IMR-90 (cell line): ENCODE data around the gene NTSR1. TPM values are rescaled to one million over a fixed set of nuclear protein-coding genes. Genes with fewer than 3 reads are reported as not detected.

Experiments used
- ATAC-seq: fragments of 200-7000 bp; cut with Tn5 transposase; 2 replicates; pipeline ENCODE4 v1.9.1; 2020; ENCODE audit warnings: low read depth, mild to moderate bottlenecking, moderate library complexity
- BruUV-seq: library from RNA; stranded (reverse); fragments of 400-500 nt; replicated peaks from 2 replicates; lab custom pipeline; 2021; lab: Mats Ljungman, UMichigan
- CTCF ChIA-PET: fragments of 300-600 bp; formaldehyde crosslinking; extraction: SDS; loops from one replicate; lab custom pipeline; 2021; ENCODE audit warnings: antibody characterized with exemption; lab: Yijun Ruan, JAX
- POLR2A ChIA-PET: fragments of 300-600 bp; sonication (Branson Sonifier 250); formaldehyde crosslinking; loops from one replicate; lab custom pipeline; 2022; ENCODE audit warnings: antibody characterized with exemption; ENCODE audit not compliant: unreplicated experiment; lab: Charles Lee
- DNase-seq: peaks from one replicate; pipeline ENCODE4 v3.0.0; 2013
- H2AFZ ChIP-seq: replicated peaks from 2 replicates; pipeline ENCODE3; 2013; ENCODE audit warnings: low read length, mild to moderate bottlenecking; ENCODE audit not compliant: poor library complexity
- H2AK5ac ChIP-seq: 2 replicates; pipeline ENCODE4 v1.6.1; 2013; ENCODE audit warnings: low read depth, low read length, inconsistent platforms
- H2AK9ac ChIP-seq: replicated peaks from 2 replicates; pipeline ENCODE3; 2013; ENCODE audit warnings: mild to moderate bottlenecking, low read depth, low read length, moderate library complexity; ENCODE audit not compliant: poor library complexity
- H2BK120ac ChIP-seq: 2 replicates; pipeline ENCODE4 v1.6.1; 2013; ENCODE audit warnings: low read depth, low read length, inconsistent platforms
- H2BK15ac ChIP-seq: 3 replicates; pipeline ENCODE4 v1.6.1; 2013; ENCODE audit warnings: low read depth, low read length, inconsistent platforms
- H2BK20ac ChIP-seq: 2 replicates; pipeline ENCODE4 v1.6.1; 2013; ENCODE audit warnings: low read depth, mild to moderate bottlenecking, inconsistent platforms, low read length, moderate library complexity
- H2BK5ac ChIP-seq: 2 replicates; pipeline ENCODE4 v1.6.1; 2013; ENCODE audit warnings: mild to moderate bottlenecking, low read depth, low read length, inconsistent platforms; ENCODE audit not compliant: poor library complexity, severe bottlenecking
- H3K14ac ChIP-seq: replicated peaks from 2 replicates; pipeline ENCODE4 v1.6.1; 2013; ENCODE audit warnings: low read depth, low read length, inconsistent platforms
- H3K18ac ChIP-seq: 2 replicates; pipeline ENCODE4 v1.6.1; 2013; ENCODE audit warnings: low read depth, low read length, control low read depth
- H3K23ac ChIP-seq: 2 replicates; pipeline ENCODE4 v1.6.1; 2013; ENCODE audit warnings: low read depth, low read length, inconsistent platforms
- H3K27ac ChIP-seq: 2 replicates; pipeline ENCODE4 v1.5.1; 2013; ENCODE audit warnings: mild to moderate bottlenecking, control low read depth, low read length; ENCODE audit not compliant: insufficient read depth
- H3K27me3 ChIP-seq: 2 replicates; pipeline ENCODE4 v1.6.1; 2013; ENCODE audit warnings: low read length; ENCODE audit not compliant: control insufficient read depth, insufficient read depth
- H3K36me3 ChIP-seq: 2 replicates; pipeline ENCODE4 v1.6.1; 2013; ENCODE audit warnings: low read length, mixed read lengths; ENCODE audit not compliant: control insufficient read depth, insufficient read depth
- H3K4ac ChIP-seq: 2 replicates; pipeline ENCODE4 v1.6.1; 2013; ENCODE audit warnings: low read depth, low read length, inconsistent platforms
- H3K4me1 ChIP-seq: 2 replicates; pipeline ENCODE4 v1.6.1; 2013; ENCODE audit warnings: low read length, mixed read lengths; ENCODE audit not compliant: control insufficient read depth, insufficient read depth
- H3K4me2 ChIP-seq: 2 replicates; pipeline ENCODE4 v1.6.1; 2013; ENCODE audit warnings: low read depth, mild to moderate bottlenecking, control low read depth, low read length, moderate library complexity
- H3K4me3 ChIP-seq: 2 replicates; pipeline ENCODE4 v1.5.1; 2013; ENCODE audit warnings: low read depth, mild to moderate bottlenecking, control low read depth, low read length, moderate library complexity; ENCODE audit not compliant: insufficient read depth
- H3K56ac ChIP-seq: 2 replicates; pipeline ENCODE4 v1.6.1; 2013; ENCODE audit warnings: low read length, inconsistent platforms; ENCODE audit not compliant: insufficient read depth; ENCODE audit errors: extremely low read depth
- H3K79me1 ChIP-seq, 2 experiments: 2 replicates each; pipeline ENCODE4 v1.6.1; 2013; ENCODE audit warnings: low read length in 2 of 2, inconsistent platforms in 1 of 2, low read depth in 1 of 2
- H3K9ac ChIP-seq: 2 replicates; pipeline ENCODE4 v1.6.1; 2013; ENCODE audit warnings: low read depth, low read length, control low read depth
- H3K9me1 ChIP-seq: 2 replicates; pipeline ENCODE4 v1.6.1; 2013; ENCODE audit warnings: low read length, inconsistent platforms; ENCODE audit not compliant: insufficient read depth
- H3K9me3 ChIP-seq: 2 replicates; pipeline ENCODE4 v1.6.1; 2013; ENCODE audit warnings: low read length; ENCODE audit not compliant: control insufficient read depth, insufficient read depth
- H4K20me1 ChIP-seq: 2 replicates; pipeline ENCODE4 v1.6.1; 2013; ENCODE audit warnings: low read length, inconsistent platforms; ENCODE audit not compliant: insufficient read depth
- H4K5ac ChIP-seq: 2 replicates; pipeline ENCODE4 v1.6.1; 2013; ENCODE audit warnings: mild to moderate bottlenecking, low read depth, low read length, control low read depth
- H4K8ac ChIP-seq, 2 experiments: 2 replicates each; pipeline ENCODE4 v1.6.1; 2013; ENCODE audit warnings: low read depth in 2 of 2, low read length in 2 of 2, control low read depth in 1 of 2, inconsistent platforms in 1 of 2
- H4K91ac ChIP-seq: 2 replicates; pipeline ENCODE4 v1.6.1; 2013; ENCODE audit warnings: low read depth, low read length, inconsistent platforms; ENCODE audit not compliant: insufficient read depth
- BHLHE40 ChIP-seq: fragments of 150-350 bp; IDR thresholded peaks from 2 replicates; pipeline ENCODE4 v1.6.1; 2016; ENCODE audit warnings: mild to moderate bottlenecking, low read depth, low read length
- CHD1 ChIP-seq: IDR thresholded peaks from 2 replicates; pipeline ENCODE4 v1.6.1; 2012; ENCODE audit warnings: low read depth, low read length, improper control_type of control experiment
- CTCF ChIP-seq: conservative IDR thresholded peaks from 2 replicates; pipeline ENCODE4 v1.5.1; 2012; ENCODE audit warnings: mild to moderate bottlenecking, low read depth, low read length, improper control_type of control experiment
- FOS ChIP-seq: fragments of 150-350 bp; IDR thresholded peaks from 2 replicates; pipeline ENCODE4 v1.6.1; 2016; ENCODE audit warnings: low read depth, low read length
- RFX5 ChIP-seq: IDR thresholded peaks from 2 replicates; pipeline ENCODE4 v1.8.0; 2012; ENCODE audit warnings: low read depth, mild to moderate bottlenecking, low read length, moderate library complexity
- SMC3 ChIP-seq: fragments of 150-350 bp; IDR thresholded peaks from 2 replicates; pipeline ENCODE4 v1.6.1; 2016; ENCODE audit warnings: low read depth, mild to moderate bottlenecking, antibody characterized with exemption, low read length, moderate library complexity
- WGBS, 2 experiments: methylation state at CpG; one replicate each; pipeline versions ENCODE4 v1.1.5 to v1.1.7; 2013; ENCODE audit warnings: missing lambda C conversion rate in 2 of 2; ENCODE audit not compliant: insufficient read length in 1 of 2; ENCODE audit errors: extremely low coverage in 2 of 2; 5-methylcytosine and 5-hydroxymethylcytosine counted together
- dilution Hi-C: fragments of 300-500 bp; cut with HindIII; formaldehyde crosslinking; loops from one replicate; pipeline ENCODE4 v1.14.3; 2018; ENCODE audit warnings: low sequenced_read_pairs; ENCODE audit not compliant: unreplicated experiment
- in situ Hi-C: fragments of 300-500 bp; cut with MboI; formaldehyde crosslinking; loops from 3 replicates; pipeline ENCODE4 v1.14.3; 2019; ENCODE audit warnings: low sequenced_read_pairs, inconsistent platforms, mixed read lengths
- intact Hi-C: fragments of 100-400 bp; cut with micrococcal nuclease; formaldehyde crosslinking; loops from 2 replicates; pipeline ENCODE4 v1.10.0; 2022
- polyA plus RNA-seq, 3 experiments: library from polyadenylated mRNA; depleted of rRNA; stranded (reverse); fragments of >200 nt; gene quantifications; 2 replicates each; pipeline ENCODE4 v1.2.3, GENCODE V29; 2012; ENCODE audit warnings: low replicate concordance in 1 of 3
- total RNA-seq: library from RNA; depleted of rRNA; stranded (reverse); fragments of >200 nt; gene quantifications from 2 replicates; pipeline ENCODE4 v1.2.3, GENCODE V29; 2012

NTSR1 gene
- total and polyA plus RNA-seq, 2 of the 4 experiments (the other 2 are of a cell fraction) = 0.54 to 1.8 TPM

- H3K18ac ChIP-seq = no peak overlapping the region
- WGBS, 2 experiments = 78% methylated on average over 5 of the region's 12 CpGs; no CpG with 5 or more reads in 1 of the 2 experiments
- in situ Hi-C loops = no loop called here
- TF ChIP-seq FOS = no peak
- TF ChIP-seq CHD1 = no peak
- no peak for TF ChIP-seq RFX5
- TF ChIP-seq BHLHE40 = no peak
- TF ChIP-seq SMC3 = no peak
- TF ChIP-seq CTCF = no peak
- intact Hi-C loops = no loop called here
- CTCF ChIA-PET = no interaction called here
- no peaks in the 10 kb centered on the region for H3K9me1 ChIP-seq
- H3K27ac ChIP-seq = no peak overlapping the region
- BruUV-seq = no TSS peak
- H3K14ac ChIP-seq = no peak overlapping the region
- no peak overlapping the region for H4K8ac ChIP-seq
- no peak for ATAC-seq
- H2AK9ac ChIP-seq = no peak overlapping the region
- H3K9ac ChIP-seq = no peak overlapping the region
- H3K23ac ChIP-seq = no peak overlapping the region
- H4K91ac ChIP-seq = no peak overlapping the region
- H2AK5ac ChIP-seq = no peak overlapping the region
- no peak overlapping the region for H4K5ac ChIP-seq
- peaks cover 4% of the 10 kb centered on the region; the same call in 1 of the 2 replicates for H3K9me3 ChIP-seq
- H2BK5ac ChIP-seq = no peak overlapping the region
- dilution Hi-C loops = no loop called here
- no peak overlapping the region for H3K4me2 ChIP-seq
- H2AFZ ChIP-seq = no peak overlapping the region
- no peak overlapping the region for H2BK15ac ChIP-seq
- POLR2A ChIA-PET = no interaction called here
- no peak overlapping the region for H3K4me3 ChIP-seq
- no peak for DNase-seq
- H3K36me3 ChIP-seq = no peaks in the 10 kb centered on the region
- no peak overlapping the region for H3K56ac ChIP-seq
- no peaks in the 10 kb centered on the region for H4K20me1 ChIP-seq
- H2BK120ac ChIP-seq = no peak overlapping the region
- no peak overlapping the region for H3K4ac ChIP-seq
- no peak overlapping the region for H2BK20ac ChIP-seq
- H3K79me1 ChIP-seq = no peaks in the 10 kb centered on the region
- H3K4me1 ChIP-seq = peaks cover 3% of the 10 kb centered on the region; the same call in 1 of the 2 replicates
- H3K27me3 ChIP-seq = peaks cover 15% of the 10 kb centered on the region; the same call in 1 of the 2 replicates
Observed at GRCh38 chr20:62726276-62726675, 17.6 kb downstream of the NTSR1 start.
